GM12864 (cell line): ENCODE measurements around the gene C3orf38.

Experiments used
- DNase-seq: peaks from one replicate; pipeline ENCODE4 v3.0.0-alpha.2; 2011; ENCODE audit warnings: low read depth
- H3K4me3 ChIP-seq: 2 replicates; pipeline ENCODE4 v1.5.1; 2011; ENCODE audit warnings: mild to moderate bottlenecking, low read depth, low read length, control low read depth
- TF ChIP-seq, protein P1 (sequence below): IDR thresholded peaks from 2 replicates; pipeline ENCODE4 v1.5.1; 2011; ENCODE audit warnings: low read depth, mild to moderate bottlenecking, moderate library complexity, low read length, control low read depth, inconsistent platforms; ENCODE audit errors: missing control alignments

C3orf38 gene

DNA sequence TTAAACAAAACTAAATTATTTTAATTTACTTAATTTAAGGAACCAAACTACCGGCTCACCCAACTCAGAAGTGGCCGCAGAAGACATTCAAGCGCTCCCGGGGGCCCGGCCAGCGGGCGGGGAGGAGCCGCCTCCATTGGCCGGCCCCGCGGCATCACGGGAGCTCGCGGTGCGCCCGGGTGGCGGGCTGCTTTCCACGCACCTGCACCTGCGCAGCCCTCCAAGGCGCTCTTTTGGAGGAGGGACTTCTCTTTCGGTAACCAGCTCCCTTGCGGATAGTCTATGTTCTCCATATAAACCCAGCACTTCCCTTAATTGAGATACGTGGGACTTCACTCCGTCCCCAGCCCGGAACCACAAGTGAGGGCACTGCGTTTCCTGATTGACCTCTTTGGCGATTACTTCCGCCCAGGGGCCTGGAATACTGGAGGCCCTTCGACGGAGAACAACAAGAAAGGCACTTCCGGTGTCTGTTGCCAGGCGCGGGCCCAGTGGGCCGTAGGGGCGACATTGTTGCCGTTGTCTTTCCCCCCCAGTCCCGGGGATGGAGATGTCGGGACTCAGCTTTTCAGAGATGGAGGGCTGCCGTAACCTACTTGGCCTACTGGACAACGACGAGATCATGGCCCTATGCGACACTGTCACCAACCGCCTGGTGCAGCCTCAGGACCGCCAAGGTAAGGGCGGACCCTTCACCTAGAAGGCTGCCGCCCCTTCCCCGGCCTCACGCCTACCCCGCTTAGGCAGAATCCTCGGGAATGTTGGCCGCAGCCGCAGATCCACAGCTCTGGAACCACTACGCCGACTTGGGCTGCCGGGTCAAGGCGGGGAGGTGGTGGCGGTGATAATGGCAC is at the start of gene C3orf38:
TSS of gene C3orf38 (plus strand) at position 451 of the 854 bp plus-strand sequence. CDS start at position 545, 94 bp downstream.
- TF ChIP-seq, protein P1, sequence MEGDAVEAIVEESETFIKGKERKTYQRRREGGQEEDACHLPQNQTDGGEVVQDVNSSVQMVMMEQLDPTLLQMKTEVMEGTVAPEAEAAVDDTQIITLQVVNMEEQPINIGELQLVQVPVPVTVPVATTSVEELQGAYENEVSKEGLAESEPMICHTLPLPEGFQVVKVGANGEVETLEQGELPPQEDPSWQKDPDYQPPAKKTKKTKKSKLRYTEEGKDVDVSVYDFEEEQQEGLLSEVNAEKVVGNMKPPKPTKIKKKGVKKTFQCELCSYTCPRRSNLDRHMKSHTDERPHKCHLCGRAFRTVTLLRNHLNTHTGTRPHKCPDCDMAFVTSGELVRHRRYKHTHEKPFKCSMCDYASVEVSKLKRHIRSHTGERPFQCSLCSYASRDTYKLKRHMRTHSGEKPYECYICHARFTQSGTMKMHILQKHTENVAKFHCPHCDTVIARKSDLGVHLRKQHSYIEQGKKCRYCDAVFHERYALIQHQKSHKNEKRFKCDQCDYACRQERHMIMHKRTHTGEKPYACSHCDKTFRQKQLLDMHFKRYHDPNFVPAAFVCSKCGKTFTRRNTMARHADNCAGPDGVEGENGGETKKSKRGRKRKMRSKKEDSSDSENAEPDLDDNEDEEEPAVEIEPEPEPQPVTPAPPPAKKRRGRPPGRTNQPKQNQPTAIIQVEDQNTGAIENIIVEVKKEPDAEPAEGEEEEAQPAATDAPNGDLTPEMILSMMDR, result no peak
- DNase-seq, result peak; percentile 71
- H3K4me3 ChIP-seq, result peak within 1 kb of the TSS; percentile 81

DNA sequence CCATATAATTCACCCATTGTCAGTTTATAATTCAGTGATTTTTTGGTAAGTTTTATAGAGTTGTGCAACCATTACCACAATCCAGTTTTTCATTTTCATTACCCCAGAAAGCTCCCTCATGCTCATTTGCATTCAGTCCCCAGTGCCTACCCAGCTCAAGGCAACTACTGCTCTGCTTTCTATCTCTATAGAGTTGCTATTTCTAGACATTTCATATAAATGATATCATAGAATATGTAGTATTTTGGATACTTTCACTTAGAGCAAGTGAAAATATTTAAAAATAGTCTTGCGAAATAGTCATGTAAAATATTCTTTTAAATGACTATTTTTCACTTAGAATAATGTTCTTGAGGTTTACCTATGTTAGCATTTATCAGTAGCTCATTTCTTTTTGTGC is 48.6 kb upstream of the C3orf38 start:
- TF ChIP-seq, protein P1, result no peak
- H3K4me3 ChIP-seq, result no peak overlapping the region
- DNase-seq, result no peak

DNA sequence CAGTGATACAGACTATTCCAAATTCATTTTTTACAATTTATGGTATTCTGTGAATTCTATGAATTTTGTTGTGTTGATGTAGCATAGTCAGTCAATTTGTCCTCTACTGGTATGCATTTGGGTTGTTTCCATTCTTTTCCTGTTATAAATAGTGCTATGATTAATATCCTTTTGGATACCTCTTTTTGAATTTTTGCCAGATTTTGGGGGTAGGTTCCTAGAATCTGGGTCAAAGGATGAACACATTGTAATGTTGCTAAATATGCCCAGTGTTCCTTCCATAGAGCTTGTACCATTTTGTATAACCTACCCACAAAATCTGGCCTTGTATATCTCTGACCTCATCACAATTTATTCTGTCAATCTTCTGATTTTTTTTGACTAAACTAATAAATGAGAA is 44.4 kb upstream of the C3orf38 start:
- TF ChIP-seq, protein P1, result no peak
- H3K4me3 ChIP-seq, result no peak overlapping the region
- DNase-seq, result no peak

DNA sequence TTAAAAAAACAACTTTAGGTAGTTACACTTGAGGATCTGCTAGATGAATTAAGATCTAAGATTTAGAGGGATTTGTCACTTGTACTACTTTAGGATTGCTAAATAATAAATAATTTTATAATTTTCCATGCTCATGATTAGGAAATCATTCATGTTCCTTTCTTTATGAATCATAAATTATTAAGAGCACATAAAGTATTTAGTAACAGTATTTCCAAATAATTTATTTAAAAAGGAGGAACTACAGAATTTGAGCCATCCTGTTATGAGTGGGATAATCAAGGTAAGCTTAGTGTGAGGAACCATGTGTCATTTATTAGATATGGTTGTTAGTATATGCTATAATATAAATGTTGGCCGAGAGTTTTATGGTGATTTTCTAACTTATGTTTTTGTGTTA is 37.5 kb upstream of the C3orf38 start:
- TF ChIP-seq, protein P1, result no peak
- H3K4me3 ChIP-seq, result no peak overlapping the region
- no peak for DNase-seq

DNA sequence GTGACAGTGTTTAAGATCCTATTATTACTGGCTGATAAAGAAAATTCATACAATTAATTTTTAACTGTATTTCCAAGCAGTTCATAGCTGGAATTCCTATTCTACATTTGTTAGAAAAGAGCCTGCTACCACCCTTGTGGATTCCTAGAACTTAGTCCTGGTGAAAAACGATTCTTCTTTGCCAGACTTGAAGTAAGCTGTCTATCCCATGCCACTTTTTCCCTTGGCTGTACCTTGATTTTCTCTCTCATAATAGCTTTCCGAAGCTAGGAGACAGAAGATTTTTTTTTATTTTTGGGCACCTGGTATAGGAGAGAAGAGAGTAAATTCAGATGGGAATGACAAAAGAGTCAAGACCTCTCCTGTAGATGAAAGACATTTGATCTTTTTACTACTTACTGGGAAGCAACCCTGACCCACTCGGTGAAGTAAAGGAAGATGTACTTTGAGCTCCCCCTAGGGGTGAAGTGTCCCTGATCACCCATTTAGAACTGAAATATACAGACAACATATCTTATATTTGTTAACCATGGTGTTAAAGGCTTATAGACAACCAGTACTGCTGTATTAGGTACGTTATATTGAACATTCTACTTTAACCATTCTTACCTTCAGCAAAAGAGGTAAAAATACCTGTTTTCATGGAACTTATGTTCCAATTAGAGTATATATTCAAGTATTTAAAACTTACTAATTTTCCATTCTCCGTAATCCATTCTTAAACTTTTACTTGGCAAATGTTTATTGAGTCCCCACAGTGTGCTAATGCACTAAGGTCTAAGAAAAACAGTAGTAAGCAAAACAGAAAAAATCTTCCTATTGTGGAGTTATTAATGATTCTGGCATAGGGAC is 36.2 kb upstream of the C3orf38 start:
- peak; percentile 44 for DNase-seq
- TF ChIP-seq, protein P1, result peak; percentile 71
- no peak overlapping the region for H3K4me3 ChIP-seq

DNA sequence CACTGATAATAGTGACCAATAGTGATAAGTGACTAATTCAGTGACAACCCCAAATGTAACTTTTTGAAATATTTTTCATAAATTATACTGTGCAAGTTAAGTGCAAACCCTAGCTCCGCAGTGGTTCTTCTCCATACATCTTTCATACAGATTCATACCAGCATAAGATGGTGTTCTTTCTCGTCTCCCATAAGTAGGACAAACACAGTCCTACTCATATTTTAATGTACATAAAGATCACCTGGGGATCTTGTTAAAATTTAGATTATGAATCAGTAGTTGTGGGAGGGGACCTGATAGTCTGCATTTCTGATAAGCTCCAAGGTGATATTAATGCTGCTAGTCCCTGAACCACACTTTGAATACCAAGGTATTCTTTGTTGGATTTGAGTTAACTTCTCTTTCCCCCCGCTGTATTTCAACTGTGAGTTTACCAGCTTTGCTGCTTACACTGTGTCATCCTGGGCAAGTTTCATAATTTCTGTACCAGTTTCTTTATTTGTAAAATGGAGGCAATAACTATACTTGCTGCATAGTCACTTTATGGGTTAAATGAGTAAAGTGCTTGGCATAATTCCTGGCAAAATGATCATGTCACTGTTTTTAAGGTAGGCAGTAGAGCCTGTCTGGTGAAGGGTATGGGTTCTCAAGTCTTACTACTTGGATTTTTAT is 34.7 kb upstream of the C3orf38 start:
- TF ChIP-seq, protein P1, result no peak
- no peak overlapping the region for H3K4me3 ChIP-seq
- no peak for DNase-seq
